Measurements from ENCODE around the gene SLC26A6.

Gene SLC26A6

DNA sequence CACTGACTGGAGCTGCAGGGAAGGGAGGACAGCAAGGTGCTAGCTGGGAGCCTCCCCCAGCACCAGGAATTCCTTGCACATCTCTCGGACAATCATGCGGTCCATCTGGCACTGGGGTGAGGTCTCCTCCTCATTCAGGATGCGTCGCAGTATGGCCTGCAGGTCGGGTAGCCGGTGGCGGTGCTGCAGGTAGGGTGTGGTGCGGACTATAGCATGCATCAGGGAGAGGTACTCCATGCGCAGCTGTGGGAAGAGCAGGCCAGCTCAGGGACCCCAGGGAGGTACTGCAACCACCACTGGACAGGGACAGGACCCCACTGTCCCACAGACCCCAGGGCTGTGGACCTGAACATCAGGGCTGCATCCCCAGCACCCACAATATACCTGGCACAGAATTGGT lies 39.2 kb upstream of the SLC26A6 start:
- H3K27me3 ChIP-seq (ENCODE audit: insufficient read depth, poor library complexity, severe bottlenecking) = no peaks in the 10 kb centered on the region
- H3K27ac ChIP-seq (replicated peaks) = no peak overlapping the region
- no peak for DNase-seq (ENCODE audit: low read depth in 1 of 2, low spot score in 1 of 2)
- H3K4me3 ChIP-seq (replicated peaks; ENCODE audit: insufficient read depth, low read length) = no peak overlapping the region
- no peak for TF ChIP-seq REST (IDR thresholded peaks at IDR 0.05; ENCODE audit: insufficient replicate concordance, low read depth)
- no peak for TF ChIP-seq POLR2AphosphoS5 (IDR thresholded peaks at IDR 0.05; ENCODE audit: low read depth)
- no peak for TF ChIP-seq CTCF (IDR thresholded peaks at IDR 0.05; ENCODE audit: insufficient read depth, low read length)
- no peak for TF ChIP-seq SPI1 (IDR thresholded peaks at IDR 0.05; ENCODE audit: borderline replicate concordance, low read depth)
- no peak for TF ChIP-seq GABPA (IDR thresholded peaks at IDR 0.05; ENCODE audit: low read depth)

DNA sequence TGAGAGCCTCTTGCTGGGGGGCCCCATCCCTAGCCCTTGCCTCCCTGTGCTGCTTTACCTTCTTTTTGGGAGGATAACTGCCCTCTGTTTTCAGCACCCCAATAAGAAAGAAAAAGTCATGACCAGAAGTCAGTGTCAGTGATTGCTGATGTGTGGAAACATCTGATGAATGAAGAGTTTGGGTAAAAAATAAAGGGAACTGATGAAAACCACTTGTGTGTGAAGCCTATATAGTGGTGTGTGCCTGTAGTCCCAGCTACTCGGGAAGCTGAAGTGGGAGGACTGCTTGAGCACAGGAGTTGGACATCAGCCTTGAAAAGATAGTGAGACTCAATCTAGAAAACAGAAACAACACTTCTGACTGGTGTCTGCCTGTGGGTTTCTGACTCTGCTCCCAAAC lies 37.3 kb upstream of the SLC26A6 start:
- TF ChIP-seq CTCF (IDR thresholded peaks at IDR 0.05; ENCODE audit: insufficient read depth, low read length) (no peak), POLR2AphosphoS5 (IDR thresholded peaks at IDR 0.05; ENCODE audit: low read depth) (no peak)
- no peak overlapping the region for H3K4me3 ChIP-seq (replicated peaks; ENCODE audit: insufficient read depth, low read length)
- H3K27me3 ChIP-seq (ENCODE audit: insufficient read depth, poor library complexity, severe bottlenecking) = no peaks in the 10 kb centered on the region
- no peak overlapping the region for H3K27ac ChIP-seq (replicated peaks)
- no peak for DNase-seq (ENCODE audit: low read depth in 1 of 2, low spot score in 1 of 2)

GRCh38 chr3:48664929-48665328 lies 29.7 kb upstream of the SLC26A6 start:
- DNase-seq (ENCODE audit: low read depth in 1 of 2, low spot score in 1 of 2) = no peak
- H3K27me3 ChIP-seq (ENCODE audit: insufficient read depth, poor library complexity, severe bottlenecking) = peaks cover 3% of the 10 kb centered on the region
- H3K4me3 ChIP-seq (replicated peaks; ENCODE audit: insufficient read depth, low read length) = no peak overlapping the region
- no peak for TF ChIP-seq REST (IDR thresholded peaks at IDR 0.05; ENCODE audit: insufficient replicate concordance, low read depth)
- TF ChIP-seq GABPA (IDR thresholded peaks at IDR 0.05; ENCODE audit: low read depth) = no peak
- TF ChIP-seq CTCF (IDR thresholded peaks at IDR 0.05; ENCODE audit: insufficient read depth, low read length) = no peak
- no peak for TF ChIP-seq SPI1 (IDR thresholded peaks at IDR 0.05; ENCODE audit: borderline replicate concordance, low read depth)
- no peak for TF ChIP-seq POLR2AphosphoS5 (IDR thresholded peaks at IDR 0.05; ENCODE audit: low read depth)
- H3K27ac ChIP-seq (replicated peaks) = no peak overlapping the region

DNA sequence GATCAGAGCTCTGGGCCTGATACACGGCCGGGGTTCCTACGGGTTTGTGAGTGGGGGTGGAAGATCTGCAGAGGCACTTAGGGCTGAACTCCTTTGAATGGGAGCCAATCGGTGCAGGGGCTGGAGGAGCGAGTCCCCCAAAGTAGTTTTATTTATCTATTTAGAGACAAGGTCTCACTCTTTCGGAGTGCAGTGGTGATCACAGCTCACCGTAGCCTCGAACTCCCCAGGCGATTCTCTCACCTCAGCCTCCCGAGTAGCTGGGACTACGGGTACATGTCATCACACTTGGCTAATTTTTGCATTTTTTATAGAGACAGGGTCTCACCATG lies 29.0 kb upstream of the SLC26A6 start:
- peaks cover 3% of the 10 kb centered on the region for H3K27me3 ChIP-seq (ENCODE audit: insufficient read depth, poor library complexity, severe bottlenecking)
- H3K4me3 ChIP-seq (replicated peaks; ENCODE audit: insufficient read depth, low read length) = no peak overlapping the region
- H3K27ac ChIP-seq (replicated peaks) = no peak overlapping the region
- no peak for TF ChIP-seq CTCF (IDR thresholded peaks at IDR 0.05; ENCODE audit: insufficient read depth, low read length)
- TF ChIP-seq SPI1 (IDR thresholded peaks at IDR 0.05; ENCODE audit: borderline replicate concordance, low read depth) = no peak
- TF ChIP-seq REST (IDR thresholded peaks at IDR 0.05; ENCODE audit: insufficient replicate concordance, low read depth) = no peak
- no peak for TF ChIP-seq GABPA (IDR thresholded peaks at IDR 0.05; ENCODE audit: low read depth)
- TF ChIP-seq POLR2AphosphoS5 (IDR thresholded peaks at IDR 0.05; ENCODE audit: low read depth) = no peak
- no peak for DNase-seq (ENCODE audit: low read depth in 1 of 2, low spot score in 1 of 2)
